GM19043 (cell line): Measurements from ENCODE around the gene IRS4.

ENCODE experiments used
- ATAC-seq: cut with Tn5 transposase; IDR thresholded peaks from one replicate; pipeline ENCODE4 v1.9.1; 2021; ENCODE audit warnings: low read depth; ENCODE audit not compliant: unreplicated experiment

The IRS4 gene

GRCh38 chrX:108736509-108737479 lies at the start of gene IRS4:
Gene IRS4, minus strand, starts transcription at chrX:108736563.
- no peak for ATAC-seq

DNA sequence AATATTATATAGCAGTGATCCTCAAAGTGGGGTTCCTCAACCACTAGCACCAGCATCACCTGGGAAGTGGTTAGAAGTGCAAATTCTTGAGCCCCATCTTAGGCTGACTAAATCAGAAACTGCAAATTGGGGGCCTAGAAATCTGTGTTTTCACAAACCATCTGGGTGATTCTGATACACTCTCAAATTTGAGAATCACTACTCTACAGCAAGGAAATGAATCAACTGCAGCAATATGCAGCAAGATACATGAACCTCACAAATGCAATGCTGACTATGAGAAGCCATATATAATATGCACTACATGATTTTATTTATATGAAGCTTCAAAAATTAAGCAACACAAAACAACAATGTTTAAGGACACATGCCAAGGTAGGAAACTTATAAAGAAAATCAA lies 36.2 kb upstream of the IRS4 start:
- no peak for ATAC-seq

- ATAC-seq = no peak
Observed at GRCh38 chrX:108763559-108763958, 27.2 kb upstream of the IRS4 start.

GRCh38 chrX:108740299-108740774 lies 4.0 kb upstream of the IRS4 start:
- no peak for ATAC-seq

GRCh38 chrX:108737754-108738153 lies 1.4 kb upstream of the IRS4 start:
- ATAC-seq = no peak

GRCh38 chrX:108735679-108736508 lies 469 bp downstream of the IRS4 start:
- ATAC-seq = no peak

GRCh38 chrX:108735091-108735678 lies 1.2 kb downstream of the IRS4 start:
- no peak for ATAC-seq

DNA sequence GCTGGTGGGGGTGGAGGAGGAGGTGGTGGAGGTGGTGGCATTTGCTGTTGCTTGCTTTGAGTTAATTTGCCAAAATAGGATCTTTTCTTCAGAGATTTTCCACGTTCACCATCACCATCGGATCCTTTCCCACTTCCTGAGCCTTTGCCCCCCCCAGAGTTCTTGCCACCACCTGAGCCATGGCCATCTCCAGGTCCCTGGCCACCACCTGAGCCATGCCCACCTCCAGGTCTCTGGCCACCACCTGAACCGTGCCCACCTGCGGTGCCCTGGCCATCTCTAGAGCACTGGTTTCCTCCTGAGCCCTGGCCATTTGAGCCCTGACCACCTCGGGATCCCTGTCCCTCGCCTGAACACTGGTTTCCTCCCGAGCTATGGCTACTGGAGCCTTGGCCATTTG lies 1.9 kb downstream of the IRS4 start:
- no peak for ATAC-seq

- ATAC-seq = no peak
Observed at GRCh38 chrX:108732630-108733321, 3.6 kb downstream of the IRS4 start.

GRCh38 chrX:108731153-108731552 lies 5.2 kb downstream of the IRS4 start:
- ATAC-seq = no peak

GRCh38 chrX:108726748-108727147 lies 9.6 kb downstream of the IRS4 start:
- ATAC-seq = no peak

- no peak for ATAC-seq
Observed at GRCh38 chrX:108722561-108722960, 13.8 kb downstream of the IRS4 start.

DNA sequence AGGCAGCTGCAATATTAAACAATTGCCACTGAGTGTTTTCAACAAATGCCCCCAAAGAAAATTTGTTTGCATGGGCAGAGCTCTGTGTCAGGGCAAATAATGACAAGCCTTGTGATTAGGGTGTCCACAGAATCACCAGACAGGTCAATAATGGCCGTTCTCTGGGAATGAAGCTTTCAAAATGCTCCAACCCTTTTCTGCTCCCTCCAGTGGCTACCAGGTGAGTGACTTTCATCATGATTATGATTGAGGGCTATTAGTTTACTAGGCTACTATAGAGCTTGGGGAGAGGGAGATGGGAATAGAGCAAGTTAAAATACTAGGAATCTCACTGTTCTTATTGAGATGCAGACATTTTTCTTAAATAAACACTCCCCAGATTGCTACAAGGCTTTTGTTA lies 23.5 kb downstream of the IRS4 start:
- ATAC-seq = no peak

DNA sequence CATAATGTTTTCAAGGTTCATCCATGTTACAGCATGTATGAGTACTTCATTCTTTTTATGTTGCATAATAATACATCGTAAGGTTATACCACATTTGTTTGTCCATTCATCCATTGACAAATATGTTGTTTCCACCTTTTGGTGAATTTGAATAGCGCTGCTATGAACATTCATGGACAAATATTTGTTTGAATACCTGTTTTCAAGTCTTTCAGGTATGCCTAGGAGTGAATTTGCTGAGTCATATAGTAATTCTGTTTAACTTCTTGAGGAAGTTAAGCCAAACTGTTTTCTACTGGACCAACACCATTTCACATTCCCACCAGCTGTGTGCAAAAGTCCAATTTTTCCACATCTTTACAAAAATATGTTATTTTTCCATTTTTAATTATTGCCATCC lies 31.5 kb downstream of the IRS4 start:
- ATAC-seq = no peak

DNA sequence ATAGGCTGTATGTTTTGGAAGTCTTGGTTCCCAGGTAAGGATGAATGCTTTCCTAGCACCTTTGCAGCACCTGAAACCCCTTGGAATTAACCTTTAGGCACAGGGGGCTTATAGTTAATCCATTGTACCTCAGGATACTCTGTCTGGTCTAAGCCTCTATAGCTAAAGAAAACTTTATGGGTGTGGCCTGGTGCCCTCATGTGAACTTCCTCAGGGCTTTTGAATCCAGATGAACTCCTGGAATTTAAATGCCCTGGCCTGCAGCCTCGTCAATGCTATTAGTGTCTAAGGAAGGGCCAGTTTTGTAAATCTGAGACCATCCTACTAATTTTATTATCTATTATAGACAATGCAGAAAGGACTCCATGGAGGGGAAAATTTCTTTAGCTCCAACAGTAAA lies 33.8 kb downstream of the IRS4 start:
- ATAC-seq = no peak

DNA sequence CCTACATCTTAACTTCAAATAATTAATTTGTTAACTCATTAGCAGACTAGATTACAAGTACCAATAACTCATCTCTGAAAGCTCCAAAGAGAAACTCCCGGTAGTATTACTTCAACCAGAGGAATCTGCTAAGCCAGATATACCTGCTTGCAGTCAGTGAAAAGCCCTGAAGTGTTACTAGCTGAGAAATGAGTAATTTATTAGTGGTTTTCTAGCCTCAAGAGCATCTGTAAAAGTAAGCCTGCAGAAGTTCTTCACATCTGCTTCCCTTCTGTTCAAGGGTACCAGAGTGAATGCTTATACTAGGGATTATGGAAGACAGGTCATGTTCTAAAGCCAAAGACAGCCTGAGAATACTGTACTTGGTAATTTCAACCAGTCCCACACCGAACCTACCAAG lies 34.7 kb downstream of the IRS4 start:
- ATAC-seq = no peak

DNA sequence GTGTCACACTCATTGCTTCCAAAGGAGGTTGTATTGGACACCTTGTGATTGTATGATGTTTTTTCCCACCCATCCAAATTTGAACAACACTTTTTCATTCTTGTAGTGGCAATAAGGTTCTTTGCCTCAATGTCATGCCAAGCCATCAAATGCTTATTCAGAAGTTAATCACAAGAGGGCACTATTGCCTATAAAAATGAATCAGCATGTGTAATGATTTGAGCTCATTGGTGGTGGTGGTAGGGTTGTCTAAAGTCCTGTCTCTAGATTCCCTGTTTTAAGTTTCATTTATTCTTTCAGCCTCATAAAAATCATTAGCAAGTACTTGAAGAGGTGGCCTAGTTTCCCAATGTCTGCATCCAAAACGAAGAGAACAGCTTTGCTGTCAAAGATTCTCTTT lies 37.0 kb downstream of the IRS4 start:
- no peak for ATAC-seq

DNA sequence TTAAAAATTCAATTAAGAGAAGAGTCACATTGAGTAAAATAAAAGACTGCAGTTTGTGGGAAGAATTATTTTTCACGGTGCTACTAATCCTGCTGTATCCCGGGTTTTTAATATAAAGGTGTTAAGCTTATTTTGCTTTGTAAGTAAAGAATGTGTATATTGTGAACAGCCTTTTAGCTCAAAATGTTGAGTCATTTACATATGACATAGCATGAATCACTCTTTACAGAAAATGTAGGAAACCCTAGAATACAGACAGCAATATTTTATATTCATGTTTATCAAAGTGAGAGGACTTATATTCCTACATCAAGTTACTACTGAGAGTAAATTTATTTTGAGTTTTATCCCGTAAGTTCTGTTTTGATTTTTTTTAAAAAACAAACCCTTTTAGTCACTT lies 39.7 kb downstream of the IRS4 start:
- ATAC-seq = no peak
